ENCODE results near the gene CNTN5. TPM values are rescaled to one million over a fixed set of nuclear protein-coding genes. Genes with fewer than 3 reads are reported as not detected.

The CNTN5 gene
- total RNA-seq, 1 donor from 2014 or later = 0.36 TPM

DNA sequence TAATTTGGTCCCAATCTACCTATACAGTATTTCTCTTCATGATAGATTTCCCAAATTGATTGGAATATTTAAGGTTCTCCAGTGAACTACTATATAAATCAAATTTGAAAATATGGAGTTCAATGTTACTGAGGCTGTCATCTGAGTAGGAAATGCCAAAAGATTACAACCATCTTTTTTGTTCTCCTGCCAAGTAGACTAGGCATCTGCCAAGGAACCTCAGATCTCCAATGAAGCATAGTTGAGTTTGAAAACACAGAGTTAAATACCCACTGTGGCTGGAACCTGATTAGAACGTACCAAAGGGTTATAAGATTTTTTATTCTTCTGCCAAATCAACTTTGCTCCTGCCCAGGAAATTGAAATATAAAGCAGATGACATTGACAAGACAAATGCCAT, 330.9 kb downstream of the CNTN5 start:
- Histone ChIP-seq H3K9me3 (replicated peaks) (peaks cover 1% of the 10 kb centered on the region), H3K27ac (replicated peaks) (peak overlapping the region; percentile 49), H3K36me3 (no peaks in the 10 kb centered on the region), H3K4me3 (no peak overlapping the region), H3K27me3 (ENCODE audit: low read depth) (no peaks in the 10 kb centered on the region), H3K4me1 (peaks cover 10% of the 10 kb centered on the region)
- intact Hi-C loops (cut with micrococcal nuclease) = no loop called here
- no peak for DNase-seq
- TF ChIP-seq, protein P1, sequence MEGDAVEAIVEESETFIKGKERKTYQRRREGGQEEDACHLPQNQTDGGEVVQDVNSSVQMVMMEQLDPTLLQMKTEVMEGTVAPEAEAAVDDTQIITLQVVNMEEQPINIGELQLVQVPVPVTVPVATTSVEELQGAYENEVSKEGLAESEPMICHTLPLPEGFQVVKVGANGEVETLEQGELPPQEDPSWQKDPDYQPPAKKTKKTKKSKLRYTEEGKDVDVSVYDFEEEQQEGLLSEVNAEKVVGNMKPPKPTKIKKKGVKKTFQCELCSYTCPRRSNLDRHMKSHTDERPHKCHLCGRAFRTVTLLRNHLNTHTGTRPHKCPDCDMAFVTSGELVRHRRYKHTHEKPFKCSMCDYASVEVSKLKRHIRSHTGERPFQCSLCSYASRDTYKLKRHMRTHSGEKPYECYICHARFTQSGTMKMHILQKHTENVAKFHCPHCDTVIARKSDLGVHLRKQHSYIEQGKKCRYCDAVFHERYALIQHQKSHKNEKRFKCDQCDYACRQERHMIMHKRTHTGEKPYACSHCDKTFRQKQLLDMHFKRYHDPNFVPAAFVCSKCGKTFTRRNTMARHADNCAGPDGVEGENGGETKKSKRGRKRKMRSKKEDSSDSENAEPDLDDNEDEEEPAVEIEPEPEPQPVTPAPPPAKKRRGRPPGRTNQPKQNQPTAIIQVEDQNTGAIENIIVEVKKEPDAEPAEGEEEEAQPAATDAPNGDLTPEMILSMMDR (IDR thresholded peaks at IDR 0.05; ENCODE audit: borderline replicate concordance) = no peak

DNA sequence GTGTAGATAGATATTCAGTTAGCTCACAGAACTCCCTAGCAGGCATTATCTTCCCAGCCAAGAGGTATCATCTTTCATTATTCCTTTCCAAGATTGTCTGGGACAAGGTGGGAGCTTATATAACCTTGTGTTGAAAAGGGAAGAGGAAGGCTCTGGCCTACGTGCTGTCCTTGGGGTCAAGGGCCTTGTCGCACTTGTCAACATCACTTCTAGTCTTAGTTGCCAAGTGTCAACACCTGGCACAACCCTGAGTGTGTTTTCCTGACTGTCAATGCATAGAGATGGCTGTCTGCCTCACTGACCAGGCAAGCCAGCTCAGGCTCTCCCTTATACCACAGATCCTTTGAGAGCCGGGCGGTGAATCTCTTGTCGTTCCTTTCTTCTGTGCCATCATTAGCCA, 331.9 kb downstream of the CNTN5 start:
- Histone ChIP-seq H3K27ac (replicated peaks) (peak overlapping the region; percentile 49), H3K4me1 (peaks cover 10% of the 10 kb centered on the region), H3K27me3 (ENCODE audit: low read depth) (no peaks in the 10 kb centered on the region), H3K4me3 (no peak overlapping the region), H3K36me3 (no peaks in the 10 kb centered on the region), H3K9me3 (replicated peaks) (no peaks in the 10 kb centered on the region)
- TF ChIP-seq, protein P1 (IDR thresholded peaks at IDR 0.05; ENCODE audit: borderline replicate concordance) = no peak
- intact Hi-C loops (cut with micrococcal nuclease) = no loop called here
- DNase-seq = peak; percentile 36

DNA sequence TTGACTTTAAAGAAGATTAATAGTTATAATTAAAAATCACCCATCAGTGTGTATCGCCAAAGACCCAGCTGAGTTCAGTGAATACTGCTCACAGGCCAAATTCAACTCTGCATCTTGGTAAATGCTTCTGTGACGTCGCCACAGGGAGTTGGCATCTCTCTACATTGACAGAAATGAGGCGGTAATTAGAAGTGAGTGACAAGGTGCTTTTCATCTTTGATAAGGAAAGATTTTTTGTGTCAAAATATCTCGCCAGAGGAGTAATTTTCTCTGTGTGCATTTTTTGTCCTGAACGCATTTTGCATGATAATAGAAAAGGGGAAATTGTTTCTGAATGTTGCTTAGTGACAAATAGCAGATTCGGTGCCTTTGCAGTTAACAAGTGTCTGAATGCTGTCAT, 345.8 kb downstream of the CNTN5 start:
- H3K27me3 ChIP-seq (ENCODE audit: low read depth) = no peaks in the 10 kb centered on the region
- H3K4me3 ChIP-seq = no peak overlapping the region
- no peaks in the 10 kb centered on the region for H3K9me3 ChIP-seq (replicated peaks)
- H3K36me3 ChIP-seq = no peaks in the 10 kb centered on the region
- no peak overlapping the region for H3K27ac ChIP-seq (replicated peaks)
- intact Hi-C loops (cut with micrococcal nuclease) = no loop called here
- H3K4me1 ChIP-seq = peaks cover 20% of the 10 kb centered on the region
- no peak for DNase-seq
- TF ChIP-seq, protein P1 (IDR thresholded peaks at IDR 0.05; ENCODE audit: borderline replicate concordance) = no peak

DNA sequence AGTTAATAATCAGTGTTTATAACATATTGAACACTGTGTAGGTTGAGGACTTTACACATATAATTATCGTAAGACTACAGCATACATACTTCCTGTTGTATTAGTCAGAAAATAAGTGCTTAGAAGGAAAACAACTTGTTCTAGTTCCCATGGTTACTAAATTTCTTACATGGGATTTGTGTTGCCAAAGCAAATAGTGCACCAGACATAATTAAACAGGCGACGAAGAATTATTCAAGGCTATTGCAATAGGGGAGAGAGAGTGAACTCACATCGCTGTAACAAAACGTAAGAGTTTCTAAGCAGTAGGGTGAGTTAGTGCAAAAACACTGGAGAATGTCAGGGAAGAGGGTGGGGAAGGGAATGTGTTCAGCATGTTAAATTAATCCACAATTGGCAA, 347.8 kb downstream of the CNTN5 start:
- H3K36me3 ChIP-seq = no peaks in the 10 kb centered on the region
- no peak for DNase-seq
- no peak overlapping the region for H3K27ac ChIP-seq (replicated peaks)
- intact Hi-C loops (cut with micrococcal nuclease) = no loop called here
- TF ChIP-seq, protein P1 (IDR thresholded peaks at IDR 0.05; ENCODE audit: borderline replicate concordance) = no peak
- H3K27me3 ChIP-seq (ENCODE audit: low read depth) = no peaks in the 10 kb centered on the region
- H3K4me3 ChIP-seq = no peak overlapping the region
- no peaks in the 10 kb centered on the region for H3K9me3 ChIP-seq (replicated peaks)
- peaks cover 20% of the 10 kb centered on the region for H3K4me1 ChIP-seq

DNA sequence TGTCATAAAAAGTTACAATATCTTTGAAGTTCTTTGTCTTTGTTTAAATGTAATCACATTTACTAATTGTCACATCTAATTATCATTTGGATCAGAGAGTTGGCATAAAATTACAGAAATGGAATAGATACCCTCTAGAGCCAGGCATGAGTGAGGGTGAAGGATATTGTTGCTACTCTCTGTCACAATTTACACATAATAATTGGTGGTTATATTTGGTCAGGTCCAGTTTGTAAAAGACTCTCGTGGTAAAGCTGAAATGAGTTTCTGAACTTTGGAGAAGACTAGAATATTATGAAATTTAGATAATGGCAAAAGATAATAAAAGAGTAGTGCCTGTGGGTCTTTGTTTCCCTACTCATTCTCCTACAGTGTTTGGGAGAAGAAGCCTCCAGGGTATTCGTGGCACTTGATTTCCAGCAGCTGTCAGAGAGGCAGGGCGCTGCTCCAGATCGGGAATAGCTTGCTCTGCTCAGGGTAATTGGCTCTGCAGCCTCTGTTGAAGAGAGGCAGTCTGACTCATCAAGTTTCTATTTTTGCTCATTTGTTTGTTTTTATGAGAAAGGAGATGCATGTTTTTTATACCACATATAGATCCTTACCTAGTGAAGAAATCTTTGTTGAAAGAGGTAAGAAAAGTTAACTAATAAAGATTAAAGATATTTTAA, 349.9 kb downstream of the CNTN5 start:
- TF ChIP-seq, protein P1 (IDR thresholded peaks at IDR 0.05; ENCODE audit: borderline replicate concordance) = no peak
- Histone ChIP-seq H3K9me3 (replicated peaks) (no peaks in the 10 kb centered on the region), H3K36me3 (no peaks in the 10 kb centered on the region), H3K4me3 (no peak overlapping the region), H3K4me1 (peaks cover 20% of the 10 kb centered on the region), H3K27me3 (ENCODE audit: low read depth) (no peaks in the 10 kb centered on the region), H3K27ac (replicated peaks) (peak overlapping the region; percentile 20)
- intact Hi-C loops (cut with micrococcal nuclease) = no loop called here
- peak; percentile 57 for DNase-seq
